Hippocampal formation (tissue), 2 donors: ENCODE data around the gene UCHL3.
A peak's percentile ranks its signal among the peaks of the same experiment; 100 is the strongest.

Experiments used
- DNase-seq, 2 donors: peaks; one replicate each; lab custom pipeline; 2025; lab: John Stamatoyannopoulos, UW

Gene UCHL3

DNA sequence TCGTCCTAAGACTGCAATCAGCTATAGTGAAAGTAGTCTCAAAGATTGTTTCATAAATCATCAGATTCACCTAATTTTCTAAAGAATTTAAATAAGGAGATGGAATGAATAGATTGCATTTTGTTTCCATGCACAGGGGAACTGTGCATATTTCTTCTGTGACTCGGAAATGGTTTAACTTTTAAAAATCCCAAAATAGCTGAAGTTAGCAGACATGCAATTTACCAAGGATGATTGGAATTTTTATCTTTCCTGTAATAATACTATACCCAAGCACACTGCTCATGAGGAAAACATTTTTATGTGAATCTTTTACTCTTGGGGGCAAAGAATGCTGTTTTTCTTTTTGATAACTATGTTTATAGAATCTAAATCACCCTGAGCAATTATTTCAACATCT lies 71.6 kb downstream of the UCHL3 start:
- no peak for DNase-seq

GRCh38 chr13:75628801-75629200 lies 79.2 kb downstream of the UCHL3 start:
- DNase-seq = no peak

DNA sequence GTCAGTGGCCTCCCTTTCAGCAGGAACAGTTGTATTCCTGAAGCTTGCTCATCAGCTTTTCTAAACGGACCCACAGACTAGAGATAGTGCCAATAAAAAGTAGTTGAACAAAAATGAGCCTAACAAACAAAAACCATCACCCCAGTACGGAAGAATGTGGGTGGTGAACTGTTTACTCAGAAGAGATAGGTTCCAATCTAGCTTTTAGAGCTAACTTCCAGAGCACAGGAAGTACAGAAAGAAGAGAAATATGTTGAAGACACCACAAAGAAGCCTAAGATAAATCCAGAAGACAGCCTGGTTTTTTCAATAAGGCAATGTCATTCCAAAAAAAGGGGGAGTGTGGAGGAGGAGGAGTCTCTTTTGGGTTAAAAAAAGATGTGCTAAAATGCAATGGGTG lies 83.7 kb downstream of the UCHL3 start:
- DNase-seq = no peak

DNA sequence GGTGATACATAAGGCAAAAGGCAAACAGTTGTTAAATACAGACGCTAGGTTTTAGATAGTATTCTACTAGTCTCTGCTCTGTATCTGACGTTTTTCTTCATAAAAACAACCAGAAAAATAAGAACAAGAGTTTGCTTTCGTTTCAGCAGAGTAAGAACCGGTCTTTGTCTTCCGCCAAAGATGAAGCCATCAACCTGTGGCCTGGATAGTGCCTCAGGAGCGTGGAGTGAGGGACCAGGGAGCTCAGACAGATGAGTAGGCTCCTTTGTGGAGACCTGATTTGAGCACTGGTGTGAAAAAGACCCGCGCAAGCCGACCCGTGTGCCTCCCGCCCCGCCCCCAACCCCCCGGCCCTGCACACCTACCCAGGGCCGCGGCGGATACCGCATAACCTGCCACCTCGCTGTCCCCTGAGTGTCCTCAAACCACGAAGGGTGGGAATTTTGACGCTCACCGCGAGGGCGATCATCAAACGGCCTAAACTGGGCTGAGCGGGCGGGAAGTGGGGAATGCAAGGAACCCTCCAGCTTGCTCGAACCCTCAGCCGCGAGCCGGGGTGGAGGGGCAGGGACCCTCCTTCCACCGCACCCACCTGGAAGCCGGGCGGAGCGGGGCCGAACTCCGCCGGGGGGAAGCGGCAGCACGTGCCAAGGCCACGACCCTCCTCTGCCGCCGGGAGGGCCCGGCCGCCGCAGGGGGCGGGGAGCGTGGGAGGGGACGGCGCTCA lies 85.7 kb downstream of the UCHL3 start:
- DNase-seq = no peak

GRCh38 chr13:75635828-75636435 lies 86.3 kb downstream of the UCHL3 start, which contains the start of gene LMO7:
Gene LMO7, plus strand, starts transcription at chr13:75636330. Its CDS starts 328 bp downstream, at chr13:75636658.
- DNase-seq = peak in 1 of 2 donors; percentile 24

GRCh38 chr13:75636436-75637180 lies 87.0 kb downstream of the UCHL3 start:
- DNase-seq = no peak

- DNase-seq = no peak
These were observed 87.7 kb downstream of the UCHL3 start for GRCh38 chr13:75637181-75637750.

- no peak for DNase-seq
These were observed 89.9 kb downstream of the UCHL3 start for GRCh38 chr13:75639454-75639853.

DNA sequence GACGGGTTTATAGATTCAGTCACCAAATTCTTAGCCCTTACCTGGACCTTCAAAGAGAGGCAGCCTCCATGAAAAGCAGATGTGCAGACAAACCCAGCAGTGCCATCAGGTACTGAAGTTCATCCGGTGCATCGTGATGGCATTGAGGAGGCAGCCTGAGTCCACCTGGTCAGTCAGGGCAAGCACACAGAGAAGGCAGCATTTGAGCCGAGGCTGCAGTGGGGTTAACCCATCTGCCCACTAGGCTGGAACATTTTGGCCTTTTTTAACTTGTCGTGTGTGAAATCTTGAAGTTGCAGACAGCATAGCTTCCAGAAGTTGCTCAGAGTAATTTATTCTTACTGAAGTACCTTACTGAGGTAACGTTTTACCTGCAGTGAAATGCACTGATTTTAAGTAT lies 91.4 kb downstream of the UCHL3 start:
- no peak for DNase-seq

- DNase-seq = no peak
These were observed 93.6 kb downstream of the UCHL3 start for GRCh38 chr13:75643182-75643581.

DNA sequence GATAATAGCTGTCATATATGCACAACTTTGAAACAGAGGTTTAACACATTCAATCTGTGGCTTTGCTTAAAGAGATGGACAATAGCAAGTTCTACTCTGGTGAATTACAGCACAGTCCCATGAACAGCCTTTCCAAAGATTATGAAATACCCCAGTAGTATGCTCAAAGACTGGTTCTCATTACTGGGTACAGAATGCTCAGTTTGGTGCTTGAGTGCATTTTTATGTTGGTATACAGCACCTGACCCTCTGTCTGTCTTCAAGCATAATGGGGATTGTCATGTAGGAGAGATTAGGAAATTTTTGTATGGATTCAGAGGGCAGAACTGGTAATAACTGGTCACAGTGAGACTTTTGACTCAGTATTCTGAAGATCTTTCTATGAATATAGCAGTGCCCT lies 94.1 kb downstream of the UCHL3 start:
- no peak for DNase-seq

GRCh38 chr13:75645141-75645540 lies 95.5 kb downstream of the UCHL3 start:
- DNase-seq = no peak

- DNase-seq = no peak
These were observed 97.7 kb downstream of the UCHL3 start for GRCh38 chr13:75647126-75647784.

GRCh38 chr13:75648446-75648845 lies 98.9 kb downstream of the UCHL3 start:
- no peak for DNase-seq

DNA sequence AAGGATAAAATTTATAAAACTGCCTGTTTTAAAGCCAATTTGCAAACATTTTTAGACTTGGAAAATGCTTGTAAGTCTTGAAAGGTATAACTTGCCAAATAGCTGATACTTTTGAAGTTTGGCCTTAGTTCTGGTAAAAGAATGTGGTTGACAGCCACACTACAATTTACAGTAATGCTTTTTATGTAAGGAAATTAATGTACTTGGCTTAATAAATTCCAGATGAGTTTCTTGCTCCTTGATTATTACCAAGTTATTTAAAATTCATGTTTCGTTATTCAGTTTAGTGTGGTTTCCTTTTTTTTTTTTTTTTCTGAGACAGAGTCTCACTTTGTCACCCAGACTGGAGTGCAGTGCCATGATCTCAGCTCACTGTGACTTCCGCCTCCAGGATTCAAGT lies 101.4 kb downstream of the UCHL3 start:
- DNase-seq = no peak

DNA sequence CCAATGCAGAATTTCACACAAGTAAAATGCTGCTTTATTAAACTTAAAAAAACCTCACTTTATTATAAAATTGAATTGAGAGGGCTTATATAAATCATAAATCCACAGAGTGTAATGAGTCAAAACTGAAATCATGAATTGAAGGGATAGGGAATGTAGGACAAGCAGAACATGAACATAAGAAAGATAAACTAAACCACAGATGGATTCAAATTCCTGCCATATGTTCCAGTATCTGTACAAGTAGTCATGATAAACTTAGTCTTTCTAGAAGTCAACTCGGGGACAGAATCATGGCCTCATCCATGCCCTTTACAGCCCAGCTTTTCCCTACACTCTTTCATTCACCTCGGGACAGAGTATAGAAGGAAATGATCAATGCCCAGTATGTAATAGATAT lies 103.1 kb downstream of the UCHL3 start:
- DNase-seq = no peak
